Mucosa of gallbladder (tissue), 1 donor: Measurements from ENCODE around the gene ATAD1. TPM values are rescaled to one million over a fixed set of nuclear protein-coding genes. Genes with fewer than 3 reads are reported as not detected.
"Not testable (repeated sequence)": the region's sequence is repeated elsewhere in the genome, so short reads cannot be mapped to it uniquely, and the experiment has no call there.

ENCODE experiments used
- DNase-seq: peaks from one replicate; pipeline ENCODE4 v3.0.0-alpha.2; 2020; ENCODE audit warnings: low spot score
- total RNA-seq: library from RNA; stranded (reverse); gene quantifications from one replicate; pipeline ENCODE4 v1.2.1, GENCODE V29; 2021
- donor health status: DM: no; HTN: no; CAD: no.

Gene ATAD1
- total RNA-seq, 1 donor from 2014 or later = 39.2 TPM

DNA sequence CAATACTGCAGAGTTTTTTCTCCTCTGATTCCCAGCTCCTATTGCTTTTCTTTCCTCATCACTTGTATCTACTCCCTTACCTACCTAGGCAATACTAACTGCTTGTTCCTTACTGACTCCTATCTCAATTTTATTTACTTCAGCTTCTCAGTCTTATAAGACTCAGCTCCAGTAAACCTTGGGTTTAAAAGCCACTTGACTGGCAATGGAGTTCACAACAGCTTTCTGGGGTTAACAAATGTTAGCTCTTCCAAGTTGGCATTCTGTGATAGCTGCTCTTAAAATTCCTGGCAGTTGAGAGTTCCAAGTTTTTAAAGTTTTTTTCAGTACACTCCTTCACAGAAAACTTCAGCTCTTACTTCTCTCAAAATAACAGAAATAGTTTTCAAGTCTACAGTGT, 14.2 kb downstream of the ATAD1 start:
- DNase-seq = no peak

DNA sequence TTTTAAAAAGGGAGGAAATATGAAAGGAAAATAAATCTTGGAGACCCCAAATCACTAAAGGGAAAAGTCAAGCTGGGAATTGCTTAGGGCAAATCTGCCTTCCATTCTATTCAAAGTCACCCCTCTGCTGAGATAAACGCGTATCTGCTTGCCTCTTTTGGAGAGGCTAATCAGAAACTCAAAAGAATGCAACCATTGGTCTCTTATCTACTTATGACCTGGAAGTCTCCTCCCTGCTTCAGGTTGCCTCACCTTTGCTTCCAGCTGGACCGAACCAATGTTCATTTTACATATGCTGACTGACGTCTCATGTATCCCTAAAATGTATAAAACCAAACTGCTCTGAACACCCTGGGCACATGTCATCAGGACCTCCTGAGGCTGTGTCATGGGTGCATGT, 14.7 kb downstream of the ATAD1 start:
- no peak for DNase-seq

DNA sequence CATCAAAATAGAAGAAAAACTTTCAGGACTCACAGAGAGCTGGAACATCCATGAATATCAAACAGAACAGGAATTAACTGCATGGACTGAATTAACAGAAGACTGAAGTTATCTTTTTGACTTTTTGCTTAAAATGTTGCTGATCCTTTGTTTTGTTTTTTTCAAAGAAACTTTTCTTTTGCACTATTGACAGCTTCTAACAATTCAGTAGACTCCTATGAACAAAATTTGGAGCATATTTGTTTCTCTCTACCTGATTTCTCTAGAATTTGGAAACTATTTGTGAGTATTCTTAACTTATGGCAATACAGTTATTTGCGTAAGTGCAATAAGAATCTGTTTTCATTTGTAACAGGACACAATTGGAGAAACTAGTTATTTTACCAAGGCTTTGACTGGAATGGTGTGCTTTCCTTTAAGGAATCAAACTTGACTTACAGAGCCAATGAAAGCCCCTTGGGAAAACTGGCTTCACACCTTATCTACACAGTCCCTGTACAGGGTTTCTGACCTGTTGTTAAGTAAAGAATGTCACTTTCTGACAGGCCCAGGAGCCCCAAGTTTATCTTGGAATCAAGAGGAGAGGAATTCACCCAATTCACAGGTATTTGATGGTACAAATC, 16.1 kb downstream of the ATAD1 start:
- DNase-seq = not testable (repeated sequence)

DNA sequence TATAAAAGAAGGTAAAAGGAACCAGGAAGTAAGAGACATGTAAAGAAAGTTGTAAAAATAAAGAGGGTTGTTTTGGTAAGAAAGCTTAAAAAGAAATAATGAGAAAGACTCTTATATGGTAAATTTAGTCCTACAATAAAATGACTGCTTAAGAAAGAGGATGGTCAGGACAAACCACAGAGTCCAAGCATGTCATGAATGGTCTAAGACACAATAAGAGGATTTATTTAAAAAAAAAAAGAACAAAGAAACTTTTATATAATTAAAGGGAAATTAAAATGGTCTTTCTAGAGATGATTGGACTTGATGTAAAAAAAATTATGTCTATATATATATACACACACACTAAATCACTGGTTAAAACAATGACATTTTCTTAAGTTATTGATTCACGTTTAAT, 18.2 kb downstream of the ATAD1 start:
- DNase-seq = no peak

DNA sequence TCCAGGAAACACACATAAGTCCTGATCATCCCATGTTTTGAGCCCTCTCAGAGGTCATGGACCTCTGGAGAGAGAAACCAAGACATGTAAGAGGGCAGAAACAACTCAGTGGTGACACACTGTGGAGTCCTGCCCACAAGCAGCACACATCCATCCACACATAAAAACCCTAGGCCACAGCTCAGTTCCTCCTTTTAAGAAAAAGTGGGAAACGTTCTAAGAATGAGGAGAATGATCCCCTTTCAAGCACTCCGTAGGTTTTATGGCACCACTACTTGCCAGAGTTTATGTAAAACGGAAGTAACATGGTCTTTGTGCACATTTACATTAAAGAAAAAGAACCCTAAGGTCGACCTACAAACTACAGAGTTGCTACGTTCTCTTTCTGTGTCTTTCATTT, 19.9 kb downstream of the ATAD1 start:
- no peak for DNase-seq

DNA sequence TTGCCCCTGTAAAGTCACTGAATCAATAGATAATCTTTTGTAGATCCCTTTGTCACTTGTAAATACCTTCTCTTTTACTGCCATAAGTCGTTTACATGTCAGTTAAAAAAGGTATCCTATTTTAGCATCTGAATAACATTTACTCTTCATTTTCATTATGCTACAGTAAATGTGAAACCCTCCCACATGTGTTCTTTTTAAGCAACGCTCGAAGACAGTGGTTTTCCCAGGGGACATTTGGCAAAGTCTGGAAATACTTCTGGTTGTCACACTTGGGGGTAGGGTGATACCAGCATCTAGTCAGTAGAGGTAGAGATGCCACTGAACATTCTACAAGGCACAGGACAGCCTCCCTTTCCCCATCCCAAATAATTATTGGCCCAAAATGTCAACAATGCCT, 23.7 kb downstream of the ATAD1 start:
- DNase-seq = no peak

DNA sequence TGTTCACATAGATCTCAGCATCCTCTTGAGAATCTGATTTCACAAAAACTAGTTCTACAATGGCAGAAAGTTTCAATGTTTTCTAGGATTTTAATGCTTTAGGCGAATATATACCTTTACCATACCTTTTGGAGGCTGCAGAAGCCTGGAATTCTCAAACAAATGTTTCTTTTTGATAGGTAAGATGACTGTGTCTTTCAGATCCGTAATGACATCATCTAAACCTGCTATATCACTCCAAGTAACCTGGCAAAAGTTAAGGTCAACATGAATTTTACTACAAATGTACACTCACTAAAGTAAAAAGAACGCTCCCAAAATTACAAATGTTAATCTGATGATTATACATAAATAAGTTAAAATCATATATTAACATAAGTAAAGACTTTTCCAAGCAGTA, 27.8 kb downstream of the ATAD1 start:
- DNase-seq = no peak

DNA sequence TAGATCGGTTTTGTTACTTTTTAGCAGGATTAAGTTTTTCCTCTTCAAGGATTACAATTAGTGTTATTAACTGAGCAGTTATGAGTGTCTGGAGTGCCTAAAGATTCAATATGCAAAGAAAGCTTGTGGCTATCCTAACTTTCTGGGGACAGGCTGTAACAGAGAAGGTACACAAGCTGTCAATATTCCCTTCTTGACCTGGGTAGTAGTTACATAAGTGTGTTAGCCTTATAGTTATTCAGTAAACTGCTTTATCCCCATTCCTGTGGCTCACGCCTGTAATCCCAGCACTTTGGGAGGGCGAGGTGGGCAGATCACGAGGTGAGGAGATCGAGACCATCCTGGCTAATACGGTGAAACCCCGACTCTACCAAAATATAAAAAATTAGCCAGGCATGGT, 31.6 kb downstream of the ATAD1 start:
- DNase-seq = no peak

DNA sequence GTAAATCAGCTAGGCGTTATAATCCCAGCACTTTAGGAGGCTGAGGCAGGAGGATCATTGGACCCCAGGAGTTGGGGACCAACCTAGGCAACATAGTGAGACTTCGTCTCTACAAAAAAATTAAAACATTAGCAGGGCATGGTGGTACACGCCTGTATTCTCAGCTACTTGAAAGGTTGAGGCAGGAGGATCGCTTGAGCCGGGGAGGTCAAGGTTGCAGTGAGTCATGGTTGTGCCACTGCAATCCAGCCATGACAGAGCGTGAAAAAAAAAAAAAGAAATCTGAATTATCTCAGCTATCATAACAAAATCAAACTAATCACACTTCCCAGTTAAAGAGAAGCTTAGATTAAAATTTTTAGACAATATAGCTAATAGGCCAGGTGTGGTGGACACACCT, 35.3 kb downstream of the ATAD1 start:
- no peak for DNase-seq

DNA sequence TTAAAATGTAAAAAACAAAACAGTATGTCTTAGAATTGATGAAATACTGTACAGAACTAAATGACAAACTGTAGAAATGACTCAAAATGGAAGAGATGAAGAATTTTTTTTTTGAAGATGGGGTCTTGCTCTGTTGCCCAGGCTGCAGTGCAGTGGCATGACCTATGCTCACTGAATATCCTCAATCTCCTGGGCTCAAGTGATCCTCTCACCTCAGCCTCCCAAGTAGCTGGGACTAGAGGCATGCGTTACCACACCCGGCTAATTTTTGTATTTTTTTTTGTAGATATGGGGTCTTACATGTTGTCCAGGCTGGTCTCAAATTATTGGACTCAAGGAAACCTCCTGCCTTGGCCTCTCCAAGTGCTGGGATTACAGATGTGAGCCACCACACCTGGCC, 36.5 kb downstream of the ATAD1 start:
- no peak for DNase-seq

DNA sequence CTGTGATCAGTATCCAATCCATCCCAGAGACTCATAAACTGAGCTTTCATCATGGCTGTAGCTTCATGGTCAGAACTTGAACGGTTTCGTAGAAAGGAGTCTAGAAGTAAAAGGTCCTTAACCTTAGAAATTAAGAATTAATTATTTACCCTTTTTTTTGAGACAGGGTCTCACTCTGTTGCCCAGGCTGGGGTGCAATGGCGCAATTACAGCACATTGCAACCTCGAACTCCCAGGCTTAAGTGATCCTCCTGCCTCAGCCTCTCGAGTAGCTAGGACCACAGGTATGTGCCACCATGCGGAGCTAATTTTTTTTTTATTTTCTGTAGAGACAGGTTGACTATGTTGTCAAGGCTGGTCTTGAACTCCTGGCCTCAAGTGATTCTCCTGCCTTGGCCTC, 41.7 kb downstream of the ATAD1 start:
- DNase-seq = no peak

DNA sequence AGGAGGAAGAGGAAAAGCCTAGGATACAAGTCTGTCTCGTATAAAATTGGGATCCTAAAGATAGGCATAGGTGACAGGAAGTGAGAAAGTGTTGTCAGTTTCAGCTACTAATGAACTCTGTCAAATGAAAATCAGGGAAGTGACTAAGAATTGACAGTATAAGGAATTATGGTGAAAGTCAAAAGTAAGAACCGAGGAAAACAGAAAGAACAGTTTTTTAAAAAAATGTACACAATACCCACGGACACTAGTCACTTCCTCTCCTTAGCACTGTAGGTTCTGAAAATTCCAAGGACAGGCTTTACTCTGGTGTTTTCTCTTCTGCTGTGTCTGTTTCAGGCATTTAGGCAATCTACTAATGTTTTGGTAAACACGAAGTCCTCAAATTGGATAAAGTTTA, 42.3 kb downstream of the ATAD1 start:
- no peak for DNase-seq

DNA sequence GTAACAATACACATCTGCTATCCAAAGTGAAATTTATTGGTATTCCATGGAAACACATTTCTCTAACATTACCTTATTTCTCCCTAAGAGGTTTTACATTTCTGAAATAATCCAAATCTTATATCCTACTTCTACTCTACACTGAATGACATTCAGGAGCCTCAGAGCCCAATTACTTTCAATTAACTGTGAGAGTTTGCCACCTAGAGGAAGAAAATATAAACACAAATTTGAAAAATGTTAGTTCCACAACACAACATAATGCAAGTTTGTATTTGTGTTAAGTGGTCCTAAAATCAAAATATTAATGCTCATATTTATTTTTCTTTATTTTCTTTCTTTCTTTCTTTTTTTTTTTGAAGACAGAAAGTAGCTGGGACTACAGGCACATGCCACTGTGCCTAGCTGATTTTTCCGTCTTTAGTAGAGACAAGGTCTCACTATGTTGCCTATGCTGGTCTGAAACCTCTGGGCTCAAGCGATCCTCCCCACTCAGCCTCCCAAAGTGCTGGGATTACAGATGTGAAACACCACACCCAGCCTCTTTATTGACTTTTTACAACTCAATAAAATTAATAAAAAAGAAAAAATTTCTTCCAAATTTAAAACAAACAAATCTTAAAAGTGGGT, 46.0 kb downstream of the ATAD1 start:
- DNase-seq = no peak

DNA sequence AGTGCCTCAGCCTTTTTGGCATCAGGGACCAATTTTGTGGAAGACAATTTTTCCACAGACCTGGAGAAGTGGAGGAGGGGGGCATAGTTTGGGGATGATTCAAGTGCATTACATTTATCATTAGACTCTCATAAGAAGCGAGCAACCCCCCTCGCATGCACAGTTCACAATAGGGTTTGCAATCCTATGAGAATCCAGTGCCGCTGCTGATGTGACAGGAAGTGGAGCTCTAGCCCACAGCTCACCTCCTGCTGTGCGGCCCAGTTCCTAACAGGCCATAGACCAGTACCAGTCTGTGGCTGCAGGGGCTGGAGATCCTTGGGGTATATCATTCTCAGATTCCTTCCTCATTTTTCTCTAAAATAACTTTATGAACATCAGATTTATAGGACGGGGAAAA, 50.8 kb downstream of the ATAD1 start:
- DNase-seq = no peak

DNA sequence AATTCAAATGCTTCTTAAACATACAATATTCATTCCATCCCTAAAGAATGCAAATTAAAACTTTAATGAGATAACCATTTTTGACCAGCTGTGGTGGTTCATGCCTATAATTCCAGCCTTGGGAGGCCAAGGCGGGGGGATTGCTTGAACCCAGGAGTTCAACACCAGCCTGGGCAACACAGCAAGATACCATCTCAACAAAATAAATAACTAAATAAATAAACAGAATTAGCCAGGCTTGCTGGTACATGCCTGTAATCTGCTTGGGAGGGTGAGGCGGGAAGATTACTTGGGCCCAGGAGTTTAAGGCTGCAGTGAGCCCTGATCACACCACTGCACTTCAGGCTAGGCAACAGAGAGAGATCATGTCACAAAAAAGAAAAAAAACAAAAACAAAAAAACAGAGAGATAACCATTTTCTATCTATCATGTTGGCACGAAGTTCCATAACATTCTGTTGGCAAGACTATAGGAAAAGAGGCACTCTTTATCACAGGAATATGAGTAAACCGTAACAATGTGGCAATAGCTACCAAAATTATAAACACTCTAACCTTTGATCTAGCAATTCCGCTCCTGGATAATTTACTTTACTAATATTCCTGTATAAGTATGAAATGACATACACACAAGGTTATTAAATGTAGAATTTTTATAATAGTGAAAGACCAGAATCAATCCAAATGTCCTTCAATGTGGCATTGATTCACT, 52.2 kb downstream of the ATAD1 start:
- no peak for DNase-seq

DNA sequence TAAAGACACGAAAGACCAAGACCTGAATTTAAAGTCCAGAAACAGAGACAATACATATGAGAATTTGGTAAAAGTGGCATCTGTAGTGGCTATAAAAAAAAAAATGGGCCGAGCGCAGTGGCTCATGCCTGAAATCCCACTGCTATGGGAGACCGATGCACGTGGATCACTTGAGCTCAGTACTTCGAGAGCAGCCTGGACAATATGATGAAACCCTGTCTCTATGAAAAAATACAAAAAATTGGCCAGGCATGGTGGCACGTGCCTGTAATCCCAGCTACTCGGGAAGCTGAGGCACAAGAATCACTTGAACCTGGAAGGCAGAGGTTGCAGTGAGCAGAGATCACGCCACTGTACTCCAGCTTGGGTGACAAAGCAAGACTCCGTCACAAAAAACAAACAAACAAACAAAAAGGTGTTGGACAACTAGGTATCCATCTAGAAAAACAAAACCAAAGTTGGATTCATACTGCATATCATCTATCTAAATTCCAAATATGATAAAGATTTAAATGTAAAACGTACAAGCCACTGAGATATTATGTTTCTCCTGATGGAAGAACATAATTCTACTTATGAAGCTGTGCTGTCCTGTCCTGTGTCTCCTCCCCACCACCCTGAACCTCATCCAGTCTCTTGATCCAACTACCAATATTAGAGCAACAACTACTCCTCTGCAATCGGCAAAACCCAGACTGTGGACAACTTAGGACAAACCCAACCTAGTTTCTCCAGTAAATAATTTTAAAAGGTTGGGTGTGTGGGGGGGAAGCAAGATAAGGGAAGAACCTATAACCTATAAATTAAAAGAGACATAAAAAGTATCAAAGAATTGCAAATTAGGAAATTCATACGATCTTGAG, 53.7 kb downstream of the ATAD1 start:
- no peak for DNase-seq

DNA sequence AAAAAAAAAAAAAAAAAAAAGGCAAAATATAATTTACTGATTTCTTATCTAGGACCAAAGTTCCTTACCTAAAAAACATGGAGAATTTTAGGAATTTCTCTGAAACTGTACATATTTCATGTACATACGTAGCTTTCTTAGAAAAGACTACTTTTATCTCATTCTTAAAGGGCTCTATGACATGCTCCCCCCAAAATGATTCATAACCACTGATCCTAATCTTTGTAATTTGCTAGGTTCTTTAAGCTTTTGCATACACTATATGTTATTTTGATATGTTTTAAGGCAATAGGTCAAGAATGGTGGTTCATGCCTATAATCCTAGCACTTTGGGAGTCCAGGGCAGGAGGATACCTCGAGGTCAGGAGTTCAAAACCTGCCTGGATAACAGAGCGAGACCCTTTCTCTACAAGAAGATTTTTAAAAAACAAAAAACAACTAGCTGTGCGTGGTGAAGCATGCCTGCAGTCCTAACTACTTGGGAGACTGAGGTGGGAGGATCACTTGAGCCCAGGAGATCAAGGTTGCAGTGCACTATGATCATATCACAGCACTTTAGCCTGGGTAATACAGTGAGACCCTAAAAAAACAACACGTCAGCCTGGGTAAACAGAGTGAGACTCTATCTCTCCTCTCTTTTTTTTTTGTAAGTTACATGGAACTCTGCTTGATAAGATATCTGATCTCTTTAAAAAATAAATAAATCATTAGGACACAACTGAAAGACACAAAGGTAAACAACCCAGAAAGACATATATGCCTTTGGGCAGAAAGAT, 54.8 kb downstream of the ATAD1 start:
- DNase-seq = no peak

DNA sequence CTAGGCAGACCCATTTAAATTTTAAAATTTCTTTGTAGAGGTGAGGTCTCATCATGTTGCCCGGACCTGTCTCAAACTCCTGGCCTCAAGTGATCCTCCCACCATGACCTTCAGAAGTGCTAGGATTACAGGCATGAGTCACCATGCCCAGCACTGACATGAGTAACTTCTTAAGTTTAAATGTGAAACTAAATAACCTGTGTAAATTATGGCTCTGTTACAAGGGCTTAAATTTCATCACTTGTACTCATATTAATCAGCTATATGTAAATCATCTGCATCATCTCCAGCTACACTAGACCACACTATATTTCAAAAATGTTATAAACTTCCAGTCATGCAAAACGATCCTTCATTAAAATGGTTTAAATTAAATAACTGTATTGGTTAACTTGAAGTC, 56.1 kb downstream of the ATAD1 start:
- no peak for DNase-seq

DNA sequence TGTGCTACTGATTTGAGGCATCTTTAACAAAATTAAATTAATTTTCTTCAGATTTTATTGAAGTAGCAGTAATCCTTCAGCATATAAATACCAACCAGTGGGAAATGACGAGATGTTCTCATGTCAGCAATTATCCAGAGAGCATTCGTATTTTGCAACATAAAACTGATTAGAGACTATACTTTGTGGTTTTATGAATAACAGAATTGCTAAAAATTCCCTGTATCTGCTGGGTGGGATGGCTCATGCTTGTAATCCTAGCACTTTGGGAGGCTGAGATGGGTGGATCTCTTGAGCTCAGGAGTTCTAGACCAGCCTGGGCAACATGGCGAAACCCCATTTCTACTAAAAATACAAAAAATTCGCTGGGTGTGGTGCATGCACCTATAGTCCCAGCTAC, 56.9 kb downstream of the ATAD1 start:
- no peak for DNase-seq

DNA sequence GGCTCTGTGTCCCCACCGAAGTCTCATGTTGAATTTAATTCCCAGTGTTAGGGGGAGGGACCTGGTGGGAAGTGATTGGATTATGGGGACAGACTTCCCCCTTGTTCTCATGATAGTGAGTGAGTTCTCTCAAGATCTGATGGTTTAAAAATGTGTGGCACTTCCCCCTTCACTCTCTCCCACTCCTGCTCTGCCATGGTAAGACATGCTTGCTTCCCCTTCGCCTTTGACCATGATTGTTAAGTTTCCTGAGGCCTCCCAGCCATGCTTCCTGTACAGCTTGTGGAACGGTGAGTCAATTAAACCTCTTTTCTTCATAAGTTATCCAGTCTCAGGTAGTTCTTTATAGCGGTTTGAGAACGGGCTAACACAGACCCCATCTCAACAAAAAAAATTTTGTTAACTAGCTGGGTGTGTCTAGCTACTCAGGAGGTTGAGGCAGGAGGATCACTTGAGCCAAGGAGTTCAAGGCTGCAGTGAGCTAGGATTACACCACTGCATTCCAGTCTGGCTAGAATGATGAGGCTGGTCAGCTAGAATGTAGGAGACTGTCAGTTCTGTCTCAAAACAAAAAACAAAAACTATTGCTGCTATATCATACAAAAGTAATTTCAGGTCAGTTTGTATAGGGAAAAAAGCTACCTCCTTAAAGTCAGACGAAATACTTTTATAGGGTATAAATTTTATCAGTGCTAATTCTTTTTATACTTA, 57.7 kb downstream of the ATAD1 start:
- no peak for DNase-seq

DNA sequence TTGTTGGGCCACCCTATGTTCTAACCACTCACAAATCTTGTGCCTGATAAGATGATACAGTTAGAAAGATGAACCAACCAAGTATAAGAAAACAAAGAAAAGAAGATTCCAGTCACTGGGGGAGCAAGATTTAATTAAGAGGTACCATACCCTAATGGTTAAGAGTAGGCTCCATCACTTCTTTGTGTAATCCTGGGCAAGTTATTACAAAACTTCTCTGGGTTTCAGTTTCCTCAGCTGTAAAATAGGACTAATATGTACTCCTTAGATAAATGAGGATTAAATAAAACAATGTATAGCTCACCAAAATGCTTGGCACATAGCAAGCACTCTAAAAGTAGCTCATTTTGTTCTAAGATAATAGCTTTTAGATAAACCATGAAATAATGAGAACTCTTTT, 58.5 kb downstream of the ATAD1 start:
- DNase-seq = no peak
